ENCODE measurements around the gene ACTN4.

Gene ACTN4

DNA sequence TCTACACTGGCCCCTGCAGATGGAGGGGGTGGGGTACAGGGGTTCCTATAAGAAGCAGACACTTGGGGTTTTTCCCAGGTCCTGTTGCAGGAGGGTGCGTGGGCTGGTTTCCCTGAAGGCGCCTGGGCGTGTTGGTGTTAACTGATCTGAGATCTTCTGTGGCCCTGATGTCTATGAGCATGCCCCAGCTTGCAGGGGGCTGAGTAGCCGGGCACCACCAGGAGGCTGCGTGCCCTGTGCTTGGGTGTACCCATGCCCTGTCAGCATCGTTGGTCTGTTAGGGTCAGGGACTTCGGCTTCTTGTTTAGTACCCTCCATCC, 51.5 kb downstream of the ACTN4 start:
- H3K36me3 ChIP-seq (ENCODE audit: control insufficient read depth, insufficient read depth, low read length) = peaks cover 20% of the 10 kb centered on the region
- TF ChIP-seq, protein P1, sequence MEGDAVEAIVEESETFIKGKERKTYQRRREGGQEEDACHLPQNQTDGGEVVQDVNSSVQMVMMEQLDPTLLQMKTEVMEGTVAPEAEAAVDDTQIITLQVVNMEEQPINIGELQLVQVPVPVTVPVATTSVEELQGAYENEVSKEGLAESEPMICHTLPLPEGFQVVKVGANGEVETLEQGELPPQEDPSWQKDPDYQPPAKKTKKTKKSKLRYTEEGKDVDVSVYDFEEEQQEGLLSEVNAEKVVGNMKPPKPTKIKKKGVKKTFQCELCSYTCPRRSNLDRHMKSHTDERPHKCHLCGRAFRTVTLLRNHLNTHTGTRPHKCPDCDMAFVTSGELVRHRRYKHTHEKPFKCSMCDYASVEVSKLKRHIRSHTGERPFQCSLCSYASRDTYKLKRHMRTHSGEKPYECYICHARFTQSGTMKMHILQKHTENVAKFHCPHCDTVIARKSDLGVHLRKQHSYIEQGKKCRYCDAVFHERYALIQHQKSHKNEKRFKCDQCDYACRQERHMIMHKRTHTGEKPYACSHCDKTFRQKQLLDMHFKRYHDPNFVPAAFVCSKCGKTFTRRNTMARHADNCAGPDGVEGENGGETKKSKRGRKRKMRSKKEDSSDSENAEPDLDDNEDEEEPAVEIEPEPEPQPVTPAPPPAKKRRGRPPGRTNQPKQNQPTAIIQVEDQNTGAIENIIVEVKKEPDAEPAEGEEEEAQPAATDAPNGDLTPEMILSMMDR (IDR thresholded peaks at IDR 0.05; ENCODE audit: insufficient read depth, low read length, poor library complexity, severe bottlenecking) = no peak

DNA sequence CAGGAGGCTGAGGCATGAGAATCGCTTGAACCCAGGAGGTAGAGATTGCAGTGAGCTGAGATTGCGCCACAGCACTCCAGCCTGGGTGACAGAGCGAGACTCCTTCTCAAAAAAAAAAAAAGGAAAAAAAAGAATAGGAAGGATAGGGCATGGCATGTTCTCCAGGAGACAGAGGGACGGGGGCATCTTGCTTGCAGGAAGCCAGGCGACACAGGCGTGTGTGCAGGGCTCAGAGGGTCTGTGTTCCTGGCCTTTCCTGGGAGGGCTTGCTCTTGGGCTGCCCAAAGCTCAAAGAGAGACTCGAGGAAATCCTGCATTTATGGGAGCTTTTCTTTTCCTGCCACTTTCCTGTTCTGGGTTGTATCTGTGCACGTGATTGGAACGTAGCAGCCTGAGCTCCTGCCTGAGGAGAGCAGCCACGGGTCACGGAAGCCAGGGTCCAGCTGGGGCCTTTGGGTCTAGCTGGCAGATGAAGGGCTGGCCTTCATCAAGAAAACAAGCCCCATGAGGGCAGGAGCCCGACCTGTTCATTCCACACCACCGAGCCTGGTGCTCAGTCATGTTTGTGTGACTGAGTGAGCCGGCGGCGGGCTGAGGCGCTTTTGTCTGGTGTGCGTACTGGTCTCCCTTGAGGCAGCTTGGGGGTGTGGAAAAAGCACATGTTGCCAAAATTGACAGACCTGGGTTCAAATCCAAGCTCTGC, 52.3 kb downstream of the ACTN4 start:
- Histone ChIP-seq H3K36me3 (ENCODE audit: control insufficient read depth, insufficient read depth, low read length) (peaks cover 28% of the 10 kb centered on the region), H3K27me3 (replicated peaks; ENCODE audit: control insufficient read depth, insufficient read depth, low read length) (no peaks in the 10 kb centered on the region), H3K4me3 (replicated peaks; ENCODE audit: low read depth, low read length) (no peak overlapping the region)
- TF ChIP-seq, protein P1 (IDR thresholded peaks at IDR 0.05; ENCODE audit: insufficient read depth, low read length, poor library complexity, severe bottlenecking) = no peak
- DNase-seq (ENCODE audit: extremely low read depth, insufficient read length) = no peak

More for the DNA sequence above, 51.5 kb downstream of the ACTN4 start:
- no peak overlapping the region for H3K4me3 ChIP-seq (replicated peaks; ENCODE audit: low read depth, low read length)
- no peak for DNase-seq (ENCODE audit: extremely low read depth, insufficient read length)
- no peaks in the 10 kb centered on the region for H3K27me3 ChIP-seq (replicated peaks; ENCODE audit: control insufficient read depth, insufficient read depth, low read length)

DNA sequence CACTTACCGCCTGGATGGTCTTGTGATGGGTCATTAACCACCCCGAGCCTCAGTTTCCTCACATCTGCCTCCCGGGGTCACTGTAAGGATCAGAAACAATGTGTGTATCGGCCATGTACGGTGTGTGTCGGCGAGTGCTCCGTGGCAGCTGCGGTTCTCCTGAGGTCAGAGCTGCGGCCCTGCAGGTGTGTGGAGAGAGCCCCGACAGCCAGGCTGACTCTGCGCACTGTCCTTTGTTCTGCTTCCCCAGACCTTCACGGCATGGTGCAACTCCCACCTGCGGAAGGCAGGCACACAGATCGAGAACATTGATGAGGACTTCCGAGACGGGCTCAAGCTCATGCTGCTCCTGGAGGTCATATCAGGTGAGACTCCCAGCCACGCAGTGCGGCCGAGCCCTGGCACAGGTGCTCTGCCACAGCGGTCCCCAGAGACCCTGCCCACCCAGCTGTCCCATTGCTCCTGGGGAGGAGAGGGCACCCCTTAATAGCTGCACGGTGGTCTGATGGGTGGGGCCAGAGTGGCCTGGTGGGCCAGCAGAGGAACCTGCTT, 53.0 kb downstream of the ACTN4 start:
- Histone ChIP-seq H3K4me3 (replicated peaks; ENCODE audit: low read depth, low read length) (no peak overlapping the region), H3K27me3 (replicated peaks; ENCODE audit: control insufficient read depth, insufficient read depth, low read length) (no peaks in the 10 kb centered on the region), H3K36me3 (ENCODE audit: control insufficient read depth, insufficient read depth, low read length) (peaks cover 33% of the 10 kb centered on the region)
- DNase-seq (ENCODE audit: extremely low read depth, insufficient read length) = no peak
- TF ChIP-seq, protein P1 (IDR thresholded peaks at IDR 0.05; ENCODE audit: insufficient read depth, low read length, poor library complexity, severe bottlenecking) = no peak

DNA sequence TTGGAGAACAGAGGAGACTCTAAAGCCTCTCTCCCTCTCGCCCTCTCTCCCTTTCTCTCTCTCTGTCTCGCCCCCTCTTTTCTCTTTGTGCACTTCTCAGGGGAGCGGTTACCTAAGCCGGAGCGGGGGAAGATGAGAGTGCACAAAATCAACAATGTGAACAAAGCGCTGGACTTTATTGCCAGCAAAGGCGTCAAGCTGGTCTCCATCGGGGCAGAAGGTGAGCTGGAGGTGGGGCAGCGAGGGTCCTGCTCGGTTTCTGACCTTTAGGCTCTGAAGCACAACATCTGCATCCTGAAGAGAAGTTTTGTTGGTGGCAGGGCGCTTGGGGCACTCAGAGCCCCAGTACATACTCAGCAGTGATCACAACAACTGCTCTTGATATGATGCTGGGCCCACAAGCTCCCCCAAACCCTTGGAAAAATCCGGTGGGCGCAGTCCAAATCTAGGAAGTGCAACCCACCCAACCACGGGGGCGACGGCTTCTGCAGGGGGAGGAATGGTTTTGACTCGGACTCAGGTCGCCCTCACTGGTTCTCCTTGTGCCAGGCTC, 53.5 kb downstream of the ACTN4 start:
- DNase-seq (ENCODE audit: extremely low read depth, insufficient read length) = no peak
- no peak overlapping the region for H3K4me3 ChIP-seq (replicated peaks; ENCODE audit: low read depth, low read length)
- H3K36me3 ChIP-seq (ENCODE audit: control insufficient read depth, insufficient read depth, low read length) = peaks cover 38% of the 10 kb centered on the region
- no peaks in the 10 kb centered on the region for H3K27me3 ChIP-seq (replicated peaks; ENCODE audit: control insufficient read depth, insufficient read depth, low read length)
- TF ChIP-seq, protein P1 (IDR thresholded peaks at IDR 0.05; ENCODE audit: insufficient read depth, low read length, poor library complexity, severe bottlenecking) = no peak

DNA sequence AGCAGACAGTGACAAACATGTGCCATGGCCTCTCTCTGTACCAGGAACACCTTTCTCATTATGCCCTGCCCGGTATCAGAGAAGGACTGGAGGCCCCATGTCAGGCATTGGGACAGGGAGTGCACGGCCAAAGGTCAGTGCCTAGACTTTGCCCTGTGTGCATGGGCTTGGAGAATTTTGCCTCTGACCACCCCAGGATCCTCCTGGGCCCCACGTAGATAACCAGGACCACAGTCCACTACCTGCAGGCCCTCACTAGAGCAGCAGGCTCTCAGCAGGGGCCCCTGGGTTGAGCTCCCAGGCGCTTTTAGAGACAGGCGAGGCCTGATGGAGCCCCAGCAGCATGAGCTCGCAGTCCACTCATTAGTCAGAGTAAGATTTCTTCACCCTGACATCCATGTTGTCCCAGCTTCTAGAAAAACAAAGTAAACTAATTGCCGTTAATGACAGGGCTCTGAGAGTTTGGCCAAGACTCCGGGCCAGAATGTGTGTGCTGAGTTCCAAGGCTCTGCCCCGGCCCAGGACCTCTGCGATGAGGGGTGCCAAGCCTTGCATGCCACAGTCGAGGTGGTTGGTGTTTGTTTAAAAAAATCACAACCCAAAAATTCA, 54.1 kb downstream of the ACTN4 start:
- DNase-seq (ENCODE audit: extremely low read depth, insufficient read length) = no peak
- Histone ChIP-seq H3K27me3 (replicated peaks; ENCODE audit: control insufficient read depth, insufficient read depth, low read length) (no peaks in the 10 kb centered on the region), H3K36me3 (ENCODE audit: control insufficient read depth, insufficient read depth, low read length) (peaks cover 41% of the 10 kb centered on the region), H3K4me3 (replicated peaks; ENCODE audit: low read depth, low read length) (no peak overlapping the region)
- TF ChIP-seq, protein P1 (IDR thresholded peaks at IDR 0.05; ENCODE audit: insufficient read depth, low read length, poor library complexity, severe bottlenecking) = no peak

All from GM06990 (cell line).